WERI-Rb-1 (cell line): ENCODE results near the gene ARID1A.
"Not testable (repeated sequence)": the region's sequence is repeated elsewhere in the genome, so short reads cannot be mapped to it uniquely, and the experiment has no call there.

Experiments used
- DNase-seq: peaks from one replicate; pipeline ENCODE4 v3.0.0-alpha.2; 2020
- H3K27ac ChIP-seq: fragments of 250-450 bp; sonication (Bioruptor Pico); 2 replicates; pipeline ENCODE4 v1.5.1; 2020; ENCODE audit warnings: mild to moderate bottlenecking, moderate library complexity
- H3K27me3 ChIP-seq: fragments of 250-450 bp; sonication (Bioruptor Pico); 2 replicates; pipeline ENCODE4 v1.5.1; 2021; ENCODE audit warnings: mild to moderate bottlenecking, low read depth, moderate library complexity; ENCODE audit not compliant: insufficient read depth, severe bottlenecking
- H3K36me3 ChIP-seq: fragments of 250-450 bp; sonication (Bioruptor Pico); 2 replicates; pipeline ENCODE4 v1.5.1; 2020; ENCODE audit warnings: mild to moderate bottlenecking, moderate library complexity
- H3K4me3 ChIP-seq: 2 replicates; pipeline ENCODE4 v1.5.1; 2011; ENCODE audit warnings: low read depth, mild to moderate bottlenecking, control low read depth, low read length
- H3K9me3 ChIP-seq: fragments of 250-450 bp; sonication (Bioruptor Pico); 2 replicates; pipeline ENCODE4 v1.5.1; 2021; ENCODE audit warnings: mild to moderate bottlenecking, moderate library complexity; ENCODE audit not compliant: severe bottlenecking
- TF ChIP-seq, protein P1 (sequence below): IDR thresholded peaks from 2 replicates; pipeline ENCODE4 v1.5.1; 2011; ENCODE audit warnings: low read depth, mild to moderate bottlenecking, control low read depth, inconsistent platforms, low read length

ARID1A gene

DNA sequence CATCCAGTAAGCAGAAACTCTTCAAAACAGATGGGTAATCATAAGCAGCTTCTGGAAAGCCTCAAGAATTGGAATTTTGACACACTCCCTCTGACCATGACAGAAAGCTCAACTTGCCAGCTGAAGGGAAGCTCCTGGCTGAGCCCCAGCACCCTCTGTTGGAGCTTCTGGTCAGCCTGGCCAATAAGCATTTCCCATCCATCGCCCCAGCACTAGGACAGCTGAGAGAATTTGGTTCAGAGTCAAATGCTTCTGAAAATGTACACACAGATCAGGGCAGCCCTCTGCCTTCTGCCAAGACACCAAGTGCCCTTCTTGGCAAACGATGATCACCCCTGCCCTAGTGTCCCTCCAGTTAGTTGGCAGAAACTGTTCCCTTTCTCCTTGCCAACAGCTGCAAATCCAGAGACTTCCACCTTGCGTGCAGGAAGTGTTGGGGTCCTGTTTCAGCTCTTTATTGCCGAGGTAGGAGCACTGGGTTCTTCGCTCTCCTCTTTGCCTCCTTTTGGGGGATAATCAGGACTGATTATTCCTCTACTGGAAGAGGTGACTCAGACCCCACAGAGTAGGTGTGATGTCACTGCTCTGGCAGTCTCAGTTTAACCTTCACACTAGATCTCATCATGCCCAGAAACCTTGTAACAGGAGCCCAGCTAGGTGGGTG lies 103.8 kb downstream of the ARID1A start:
- Histone ChIP-seq H3K27me3 (no peaks in the 10 kb centered on the region), H3K27ac (no peak overlapping the region), H3K36me3 (no peaks in the 10 kb centered on the region), H3K9me3 (no peaks in the 10 kb centered on the region), H3K4me3 (no peak overlapping the region)
- DNase-seq = no peak
- TF ChIP-seq, protein P1, sequence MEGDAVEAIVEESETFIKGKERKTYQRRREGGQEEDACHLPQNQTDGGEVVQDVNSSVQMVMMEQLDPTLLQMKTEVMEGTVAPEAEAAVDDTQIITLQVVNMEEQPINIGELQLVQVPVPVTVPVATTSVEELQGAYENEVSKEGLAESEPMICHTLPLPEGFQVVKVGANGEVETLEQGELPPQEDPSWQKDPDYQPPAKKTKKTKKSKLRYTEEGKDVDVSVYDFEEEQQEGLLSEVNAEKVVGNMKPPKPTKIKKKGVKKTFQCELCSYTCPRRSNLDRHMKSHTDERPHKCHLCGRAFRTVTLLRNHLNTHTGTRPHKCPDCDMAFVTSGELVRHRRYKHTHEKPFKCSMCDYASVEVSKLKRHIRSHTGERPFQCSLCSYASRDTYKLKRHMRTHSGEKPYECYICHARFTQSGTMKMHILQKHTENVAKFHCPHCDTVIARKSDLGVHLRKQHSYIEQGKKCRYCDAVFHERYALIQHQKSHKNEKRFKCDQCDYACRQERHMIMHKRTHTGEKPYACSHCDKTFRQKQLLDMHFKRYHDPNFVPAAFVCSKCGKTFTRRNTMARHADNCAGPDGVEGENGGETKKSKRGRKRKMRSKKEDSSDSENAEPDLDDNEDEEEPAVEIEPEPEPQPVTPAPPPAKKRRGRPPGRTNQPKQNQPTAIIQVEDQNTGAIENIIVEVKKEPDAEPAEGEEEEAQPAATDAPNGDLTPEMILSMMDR = no peak

DNA sequence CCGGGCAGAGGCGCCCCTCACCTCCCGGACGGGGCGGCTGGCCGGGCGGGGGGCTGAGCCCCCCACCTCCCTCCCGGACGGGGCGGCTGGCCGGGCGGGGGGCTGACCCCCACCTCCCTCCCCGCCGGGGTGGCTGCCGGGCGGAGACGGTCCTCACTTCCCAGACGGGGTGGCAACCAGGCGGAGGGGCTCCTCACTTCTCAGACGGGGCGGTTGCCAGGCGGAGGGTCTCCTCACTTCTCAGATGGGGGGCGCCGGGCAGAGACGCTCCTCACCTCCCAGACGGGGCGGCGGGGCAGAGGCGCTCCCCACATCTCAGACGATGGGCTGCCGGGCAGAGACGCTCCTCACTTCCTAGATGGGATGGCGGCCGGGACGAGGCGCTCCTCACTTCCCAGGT lies 108.1 kb downstream of the ARID1A start:
- H3K4me3 ChIP-seq, H3K27me3 ChIP-seq, H3K27ac ChIP-seq, DNase-seq, H3K36me3 ChIP-seq, H3K9me3 ChIP-seq: not testable (repeated sequence)

DNA sequence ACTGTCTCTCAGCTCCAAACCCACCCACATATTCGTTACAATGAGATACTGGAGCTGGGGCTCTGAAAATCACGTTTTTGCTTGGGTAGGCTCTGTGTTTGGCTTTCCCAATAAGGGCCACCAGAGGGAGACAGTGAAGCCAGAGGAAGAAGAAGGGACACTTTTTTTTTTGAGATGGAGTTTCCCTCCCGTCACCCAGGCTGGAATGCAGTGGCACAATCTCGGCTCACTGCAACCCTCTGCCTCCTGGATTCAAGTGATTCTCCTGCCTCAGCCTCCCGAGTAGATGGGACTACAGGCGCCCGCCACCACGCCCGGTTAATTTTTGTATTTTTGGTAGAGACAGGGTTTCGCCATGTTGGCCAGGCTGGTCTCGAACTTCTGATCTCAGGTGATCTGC lies 114.3 kb downstream of the ARID1A start:
- TF ChIP-seq, protein P1 = peak; percentile 76
- H3K4me3 ChIP-seq, H3K9me3 ChIP-seq, H3K36me3 ChIP-seq, H3K27ac ChIP-seq, H3K27me3 ChIP-seq: not testable (repeated sequence)
- DNase-seq = peak; percentile 81

DNA sequence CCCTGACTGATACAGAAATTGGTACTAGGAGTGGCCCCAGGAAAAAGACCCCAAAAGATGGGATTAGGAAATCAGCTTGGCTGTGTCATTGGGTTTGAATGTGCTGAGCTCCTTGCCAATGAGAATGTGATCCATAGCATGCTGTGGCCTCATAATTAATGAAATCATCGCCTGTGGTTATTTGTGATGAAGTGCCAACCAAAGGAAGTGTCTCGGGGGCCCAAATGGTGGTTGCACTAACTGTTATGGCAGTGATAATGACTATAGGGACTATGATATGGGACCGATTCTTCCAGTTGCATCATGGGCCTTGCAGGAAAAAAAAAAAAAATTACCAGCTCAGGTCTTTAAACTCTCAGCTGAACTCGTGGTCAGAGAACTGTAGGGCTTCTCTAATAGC lies 115.2 kb downstream of the ARID1A start:
- no peak for DNase-seq
- Histone ChIP-seq H3K9me3 (no peaks in the 10 kb centered on the region), H3K4me3 (no peak overlapping the region), H3K27ac (no peak overlapping the region), H3K27me3 (no peaks in the 10 kb centered on the region), H3K36me3 (no peaks in the 10 kb centered on the region)
- TF ChIP-seq, protein P1 = no peak

DNA sequence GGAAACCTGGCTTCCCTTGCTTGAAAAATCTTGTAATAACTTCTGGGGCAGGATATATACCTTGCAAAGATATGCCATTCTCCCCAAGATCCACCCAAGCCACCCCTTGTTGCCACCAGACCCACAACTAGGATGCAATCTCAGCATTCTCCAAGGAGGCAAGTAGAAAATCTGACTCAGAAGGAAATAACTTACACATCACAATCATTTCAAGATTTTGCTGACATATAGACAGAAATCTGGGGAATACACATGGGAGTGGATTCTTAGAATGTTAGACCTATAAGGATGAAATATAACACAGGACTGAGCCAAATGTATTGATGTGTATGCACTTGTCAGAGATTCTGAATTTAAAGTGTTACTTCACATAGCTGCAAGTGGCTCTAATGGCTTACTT lies 115.9 kb downstream of the ARID1A start:
- H3K9me3 ChIP-seq = no peaks in the 10 kb centered on the region
- TF ChIP-seq, protein P1 = no peak
- no peaks in the 10 kb centered on the region for H3K36me3 ChIP-seq
- H3K27ac ChIP-seq = no peak overlapping the region
- no peaks in the 10 kb centered on the region for H3K27me3 ChIP-seq
- no peak for DNase-seq
- H3K4me3 ChIP-seq = no peak overlapping the region

DNA sequence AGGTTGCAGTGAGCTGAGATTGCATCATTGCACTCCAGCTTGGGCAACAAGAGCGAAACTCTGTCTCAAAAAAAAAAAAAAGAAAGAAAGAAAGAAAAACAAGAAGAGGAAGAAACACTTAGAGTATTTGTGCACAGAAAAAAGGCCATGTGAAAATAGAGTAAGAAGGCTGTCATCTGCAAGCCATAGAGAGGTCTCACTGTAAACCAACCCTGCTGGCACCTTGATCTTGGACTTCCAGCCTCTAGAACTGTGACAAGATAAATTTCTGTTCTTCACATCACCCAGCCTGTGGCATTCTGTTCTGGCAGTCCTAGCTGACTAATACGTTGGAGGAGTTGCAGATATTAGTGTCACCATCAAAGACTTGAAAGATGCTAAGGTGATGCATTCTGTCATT lies 118.6 kb downstream of the ARID1A start:
- H3K27me3 ChIP-seq = no peaks in the 10 kb centered on the region
- H3K36me3 ChIP-seq = no peaks in the 10 kb centered on the region
- H3K27ac ChIP-seq = no peak overlapping the region
- TF ChIP-seq, protein P1 = no peak
- DNase-seq = no peak
- no peaks in the 10 kb centered on the region for H3K9me3 ChIP-seq
- no peak overlapping the region for H3K4me3 ChIP-seq
